Mononuclear cell (primary cell): ENCODE results near the gene SVOPL. TPM values are rescaled to one million over a fixed set of nuclear protein-coding genes. Genes with fewer than 3 reads are reported as not detected.

Source experiments
- H3K27me3 ChIP-seq: 2 replicates; pipeline ENCODE4 v1.6.0; 2011; ENCODE audit warnings: low read length, control low read depth; ENCODE audit not compliant: insufficient read depth
- H3K4me1 ChIP-seq: 2 replicates; pipeline ENCODE4 v1.5.1; 2011; ENCODE audit warnings: mild to moderate bottlenecking, low read length, control low read depth; ENCODE audit not compliant: insufficient read depth
- H3K4me3 ChIP-seq: 2 replicates; pipeline ENCODE4 v1.5.1; 2011; ENCODE audit warnings: mild to moderate bottlenecking, low read length, moderate library complexity
- H3K9me3 ChIP-seq: 2 replicates; pipeline ENCODE4 v1.5.1; 2011; ENCODE audit warnings: low read depth, mild to moderate bottlenecking, control low read depth, low read length
- total RNA-seq: library from RNA; depleted of rRNA; stranded (reverse); fragments of >200 nt; gene quantifications from one replicate; pipeline ENCODE4 v1.2.3, GENCODE V29; 2012

SVOPL gene
- total RNA-seq, 1 donor, result 0.21 TPM

DNA sequence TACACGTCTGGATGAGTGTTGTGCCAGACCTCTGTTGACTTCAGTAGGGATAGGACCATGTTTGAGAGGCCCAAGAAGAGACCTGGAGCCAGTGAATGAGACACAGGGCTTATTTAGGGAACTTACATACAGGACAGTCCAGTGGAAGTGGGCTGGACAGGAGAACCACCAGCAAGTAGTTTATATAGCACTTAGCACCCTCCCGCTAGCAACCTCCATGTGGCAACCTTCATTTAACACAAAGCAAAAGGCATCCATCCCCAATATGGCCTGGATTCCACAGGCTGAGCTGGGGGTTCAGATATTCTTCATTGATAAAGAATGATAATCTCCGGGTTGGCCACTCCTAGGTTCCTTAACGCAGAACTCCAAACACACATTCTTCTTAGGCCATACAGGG, 147.4 kb downstream of the SVOPL start:
- Histone ChIP-seq H3K4me1 (no peaks in the 10 kb centered on the region), H3K4me3 (no peak overlapping the region), H3K27me3 (no peaks in the 10 kb centered on the region), H3K9me3 (peaks cover 43% of the 10 kb centered on the region)

- Histone ChIP-seq H3K27me3 (no peaks in the 10 kb centered on the region), H3K9me3 (peaks cover 16% of the 10 kb centered on the region), H3K4me1 (no peaks in the 10 kb centered on the region), H3K4me3 (no peak overlapping the region)
Measured at GRCh38 chr7:138551102-138551501, 150.1 kb downstream of the SVOPL start.

- Histone ChIP-seq H3K27me3 (no peaks in the 10 kb centered on the region), H3K9me3 (peaks cover 14% of the 10 kb centered on the region), H3K4me3 (no peak overlapping the region), H3K4me1 (no peaks in the 10 kb centered on the region)
Measured at GRCh38 chr7:138550337-138550736, 150.8 kb downstream of the SVOPL start.

GRCh38 chr7:138549082-138549481, 152.1 kb downstream of the SVOPL start:
- Histone ChIP-seq H3K4me1 (no peaks in the 10 kb centered on the region), H3K27me3 (no peaks in the 10 kb centered on the region), H3K4me3 (no peak overlapping the region), H3K9me3 (peaks cover 12% of the 10 kb centered on the region)

- Histone ChIP-seq H3K4me3 (no peak overlapping the region), H3K9me3 (peaks cover 12% of the 10 kb centered on the region), H3K4me1 (no peaks in the 10 kb centered on the region), H3K27me3 (no peaks in the 10 kb centered on the region)
Measured at GRCh38 chr7:138546829-138547228, 154.3 kb downstream of the SVOPL start.

DNA sequence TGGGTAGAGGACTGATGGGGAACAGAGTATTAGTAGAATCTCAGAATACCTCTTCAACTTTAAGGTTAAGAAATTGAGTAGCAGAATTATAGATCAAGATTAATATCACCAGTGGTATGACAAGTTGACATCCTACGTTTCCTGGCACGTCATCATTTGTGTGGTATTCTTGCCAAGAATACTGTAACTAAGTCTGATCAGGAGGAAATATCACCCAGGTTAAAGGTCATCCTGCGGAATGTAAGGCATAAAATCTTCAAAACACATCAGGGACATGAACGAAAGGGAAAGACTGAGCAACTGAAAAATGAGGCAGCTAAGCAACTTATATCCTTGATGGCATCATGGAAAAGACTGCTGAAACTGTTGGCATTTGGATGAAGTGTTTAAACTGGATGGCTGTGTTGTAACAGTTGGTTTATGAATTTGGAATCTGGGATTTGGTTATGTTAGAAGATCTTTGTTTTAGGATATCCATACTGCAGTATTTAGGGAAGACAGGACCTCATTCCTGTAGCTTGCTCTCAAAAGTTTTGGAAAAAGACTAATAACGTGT, 155.0 kb downstream of the SVOPL start:
- H3K4me1 ChIP-seq, result no peaks in the 10 kb centered on the region
- H3K9me3 ChIP-seq, result peaks cover 12% of the 10 kb centered on the region
- no peak overlapping the region for H3K4me3 ChIP-seq
- no peaks in the 10 kb centered on the region for H3K27me3 ChIP-seq

GRCh38 chr7:138545123-138545522, 156.0 kb downstream of the SVOPL start:
- H3K4me3 ChIP-seq, result no peak overlapping the region
- no peaks in the 10 kb centered on the region for H3K4me1 ChIP-seq
- H3K9me3 ChIP-seq, result peaks cover 12% of the 10 kb centered on the region
- H3K27me3 ChIP-seq, result no peaks in the 10 kb centered on the region

Other genes starting within 250 kb of the SVOPL start
- gene TRIM24, start 241.1 kb downstream of the SVOPL start, total RNA-seq, result 10.7 TPM
- not detected for gene TMEM213, start 96.6 kb upstream of the SVOPL start, total RNA-seq
- not detected for gene ATP6V0A4, start 96.8 kb upstream of the SVOPL start, total RNA-seq